RWPE2 (cell line): ENCODE data around the gene OR10G7.

ENCODE experiments used
- ATAC-seq: fragments of 200-7000 bp; cut with Tn5 transposase; 3 replicates; pipeline ENCODE4 v1.9.1; 2021; ENCODE audit warnings: low read depth
- DNase-seq: peaks from one replicate; pipeline ENCODE4 v3.0.0-alpha.2; 2020; ENCODE audit warnings: low spot score
- H3K27ac ChIP-seq: fragments of 450-650 bp; 2 replicates; pipeline ENCODE4 v1.5.1; 2017; ENCODE audit warnings: mild to moderate bottlenecking; ENCODE audit not compliant: poor library complexity, severe bottlenecking
- H3K27me3 ChIP-seq: fragments of 250-450 bp; sonication (Bioruptor Pico); 2 replicates; pipeline ENCODE4 v1.5.1; 2021; ENCODE audit warnings: mild to moderate bottlenecking, moderate library complexity; ENCODE audit not compliant: insufficient read depth, poor library complexity, severe bottlenecking
- H3K36me3 ChIP-seq: fragments of 250-450 bp; sonication (Bioruptor Pico); 2 replicates; pipeline ENCODE4 v1.5.1; 2020; ENCODE audit warnings: low read depth, mild to moderate bottlenecking, moderate library complexity
- H3K4me1 ChIP-seq: fragments of 250-450 bp; sonication (Bioruptor Pico); 2 replicates; pipeline ENCODE4 v1.5.1; 2021; ENCODE audit warnings: mild to moderate bottlenecking, moderate library complexity; ENCODE audit not compliant: insufficient read depth, poor library complexity, severe bottlenecking
- H3K4me3 ChIP-seq: fragments of 250-450 bp; sonication (Bioruptor Pico); 2 replicates; pipeline ENCODE4 v1.5.1; 2021; ENCODE audit warnings: mild to moderate bottlenecking, moderate library complexity; ENCODE audit not compliant: severe bottlenecking
- H3K9me3 ChIP-seq: fragments of 250-450 bp; sonication (Bioruptor Pico); 2 replicates; pipeline ENCODE4 v1.5.1; 2021; ENCODE audit warnings: mild to moderate bottlenecking, moderate library complexity; ENCODE audit not compliant: severe bottlenecking
- CTCF ChIP-seq: fragments of 450-650 bp; IDR thresholded peaks from one replicate; pipeline ENCODE4 v1.5.1; 2017; ENCODE audit warnings: mild to moderate bottlenecking, moderate library complexity; ENCODE audit not compliant: poor library complexity, severe bottlenecking

OR10G7 gene

GRCh38 chr11:124075841-124076651 is 34.9 kb upstream of the OR10G7 start:
- H3K9me3 ChIP-seq: no peaks in the 10 kb centered on the region
- no peak for ATAC-seq
- H3K27me3 ChIP-seq: no peaks in the 10 kb centered on the region
- H3K4me3 ChIP-seq: no peak overlapping the region
- TF ChIP-seq CTCF: no peak
- DNase-seq: no peak
- H3K36me3 ChIP-seq: no peaks in the 10 kb centered on the region
- peaks cover 14% of the 10 kb centered on the region for H3K4me1 ChIP-seq
- no peak overlapping the region for H3K27ac ChIP-seq

- no peaks in the 10 kb centered on the region for H3K36me3 ChIP-seq
- ATAC-seq (no peak), DNase-seq (no peak)
- H3K4me3 ChIP-seq: no peak overlapping the region
- H3K27ac ChIP-seq: no peak overlapping the region
- no peak for TF ChIP-seq CTCF
- H3K27me3 ChIP-seq: no peaks in the 10 kb centered on the region
- peaks cover 10% of the 10 kb centered on the region for H3K4me1 ChIP-seq
- H3K9me3 ChIP-seq: no peaks in the 10 kb centered on the region
These were observed 34.3 kb upstream of the OR10G7 start for GRCh38 chr11:124075492-124075840.

GRCh38 chr11:124074554-124074953 is 33.4 kb upstream of the OR10G7 start:
- Histone ChIP-seq H3K27ac (no peak overlapping the region), H3K36me3 (no peaks in the 10 kb centered on the region), H3K4me1 (peaks cover 3% of the 10 kb centered on the region), H3K9me3 (no peaks in the 10 kb centered on the region), H3K4me3 (no peak overlapping the region), H3K27me3 (no peaks in the 10 kb centered on the region)
- no peak for TF ChIP-seq CTCF
- ATAC-seq: no peak
- DNase-seq: no peak

GRCh38 chr11:124072147-124072546 is 31.0 kb upstream of the OR10G7 start:
- Histone ChIP-seq H3K9me3 (no peaks in the 10 kb centered on the region), H3K27ac (no peak overlapping the region), H3K36me3 (no peaks in the 10 kb centered on the region), H3K27me3 (no peaks in the 10 kb centered on the region), H3K4me1 (no peaks in the 10 kb centered on the region), H3K4me3 (no peak overlapping the region)
- no peak for TF ChIP-seq CTCF
- ATAC-seq (no peak), DNase-seq (no peak)

GRCh38 chr11:124071623-124071948 is 30.5 kb upstream of the OR10G7 start:
- H3K36me3 ChIP-seq: no peaks in the 10 kb centered on the region
- H3K4me3 ChIP-seq: no peak overlapping the region
- no peaks in the 10 kb centered on the region for H3K27me3 ChIP-seq
- ATAC-seq: no peak
- H3K9me3 ChIP-seq: no peaks in the 10 kb centered on the region
- H3K4me1 ChIP-seq: no peaks in the 10 kb centered on the region
- no peak for DNase-seq
- no peak overlapping the region for H3K27ac ChIP-seq
- TF ChIP-seq CTCF: peak; percentile 68
